T-cell (primary cell): ENCODE results near the gene NR1D1. TPM values are rescaled to one million over a fixed set of nuclear protein-coding genes. Genes with fewer than 3 reads are reported as not detected.

Source experiments
- ATAC-seq, 4 experiments: fragments of 200-7000 bp in 3 of 4; fragments of 150-1000 bp in 1 of 4; cut with Tn5 transposase; replicated peaks in 1 of 4; 1 replicate in 3 of 4; 2 replicates in 1 of 4; pipeline ENCODE4 v1.10.0; 2021; ENCODE audit warnings: moderate library complexity in 3 of 4, mild to moderate bottlenecking in 2 of 4, moderate number of reproducible peaks in 1 of 4
- CTCF ChIA-PET, 2 donors: fragments of 300-600 bp; sonication (Branson Sonifier 250); formaldehyde crosslinking; loops; one replicate each; lab custom pipeline; 2022; ENCODE audit warnings: antibody characterized with exemption in 2 of 2; lab: Charles Lee
- POLR2A ChIA-PET, 2 donors: fragments of 300-600 bp; sonication (Branson Sonifier 250); formaldehyde crosslinking; loops; one replicate each; lab custom pipeline; 2022; ENCODE audit warnings: antibody characterized with exemption in 2 of 2; lab: Charles Lee
- DNase-seq, 35 experiments: peaks; one replicate each; pipeline versions ENCODE4 v3.0.0 to v3.0.0-alpha.2; 2013 to 2023
- H3K27ac ChIP-seq: one replicate; pipeline ENCODE4 v1.5.1; 2013; ENCODE audit warnings: low read length
- H3K27me3 ChIP-seq, 2 experiments: replicated peaks in 1 of 2; 1 replicate in 1 of 2; 2 replicates in 1 of 2; pipeline versions ENCODE4 v1.6.1 to v1.7.0; 2013; ENCODE audit warnings: low read length in 1 of 2, mixed read lengths in 1 of 2; ENCODE audit not compliant: control insufficient read depth in 2 of 2, insufficient read depth in 2 of 2; ENCODE audit errors: extremely low read depth in 1 of 2
- H3K36me3 ChIP-seq, 2 donors: 1 replicate in 1 of 2; 2 replicates in 1 of 2; pipeline versions ENCODE4 v1.6.1 to v1.7.0; 2013; ENCODE audit warnings: low read length in 1 of 2; ENCODE audit not compliant: control insufficient read depth in 2 of 2, insufficient read depth in 1 of 2; ENCODE audit errors: extremely low read depth in 1 of 2
- H3K4me1 ChIP-seq, 2 experiments: 1 replicate in 1 of 2; 2 replicates in 1 of 2; pipeline versions ENCODE4 v1.6.1 to v1.7.0; 2013; ENCODE audit warnings: low read length in 2 of 2, mixed read lengths in 1 of 2; ENCODE audit not compliant: insufficient read depth in 2 of 2, control insufficient read depth in 1 of 2; ENCODE audit errors: extremely low read depth in 1 of 2
- H3K4me3 ChIP-seq, 2 donors: 1 replicate in 1 of 2; 2 replicates in 1 of 2; pipeline versions ENCODE4 v1.5.1 to v1.7.0; 2013; ENCODE audit warnings: mild to moderate bottlenecking in 2 of 2, low read length in 1 of 2, moderate library complexity in 1 of 2; ENCODE audit not compliant: control insufficient read depth in 1 of 2; ENCODE audit errors: extremely low read depth in 1 of 2
- H3K9me3 ChIP-seq: 2 replicates; pipeline ENCODE4 v1.7.0; 2013
- H3K27ac Mint-ChIP-seq, 2 donors: one replicate each; pipeline ENCODE4 v1.8.0; 2020 to 2021; ENCODE audit warnings: mild to moderate bottlenecking in 2 of 2, mixed read lengths in 2 of 2
- H3K27me3 Mint-ChIP-seq, 2 donors: one replicate each; pipeline ENCODE4 v1.8.0; 2021 to 2022; ENCODE audit warnings: mixed read lengths in 2 of 2
- H3K36me3 Mint-ChIP-seq: one replicate; pipeline ENCODE4 v1.8.0; 2021; ENCODE audit warnings: mixed read lengths
- H3K4me1 Mint-ChIP-seq, 3 donors: one replicate each; pipeline ENCODE4 v1.8.0; 2020 to 2022; ENCODE audit warnings: mixed read lengths in 3 of 3, mild to moderate bottlenecking in 1 of 3
- H3K4me3 Mint-ChIP-seq, 3 donors: one replicate each; pipeline ENCODE4 v1.8.0; 2020 to 2022; ENCODE audit warnings: mild to moderate bottlenecking in 3 of 3, mixed read lengths in 3 of 3, moderate library complexity in 3 of 3
- H3K9me3 Mint-ChIP-seq, 3 donors: one replicate each; pipeline ENCODE4 v1.8.0; 2020 to 2022; ENCODE audit warnings: mixed read lengths in 3 of 3
- WGBS: methylation state at CpG from one replicate; pipeline ENCODE4 v1.1.5; 2013; ENCODE audit warnings: missing lambda C conversion rate; ENCODE audit not compliant: insufficient coverage; 5-methylcytosine and 5-hydroxymethylcytosine counted together
- total RNA-seq, 35 experiments: library from RNA in 6 of 35; stranded (reverse) in 6 of 35; fragments of 120-200 nt in 1 of 35; gene quantifications; one replicate each; pipeline versions ENCODE4 v1.2.1 to v1.2.4 and lab custom pipeline; 2013 to 2026

The NR1D1 gene
- total RNA-seq, 5 donors from 2014 or later (not counting 1 experiment from before 2014, with no cell fraction given), result 11.5 to 33.6 (median 21.9) TPM

DNA sequence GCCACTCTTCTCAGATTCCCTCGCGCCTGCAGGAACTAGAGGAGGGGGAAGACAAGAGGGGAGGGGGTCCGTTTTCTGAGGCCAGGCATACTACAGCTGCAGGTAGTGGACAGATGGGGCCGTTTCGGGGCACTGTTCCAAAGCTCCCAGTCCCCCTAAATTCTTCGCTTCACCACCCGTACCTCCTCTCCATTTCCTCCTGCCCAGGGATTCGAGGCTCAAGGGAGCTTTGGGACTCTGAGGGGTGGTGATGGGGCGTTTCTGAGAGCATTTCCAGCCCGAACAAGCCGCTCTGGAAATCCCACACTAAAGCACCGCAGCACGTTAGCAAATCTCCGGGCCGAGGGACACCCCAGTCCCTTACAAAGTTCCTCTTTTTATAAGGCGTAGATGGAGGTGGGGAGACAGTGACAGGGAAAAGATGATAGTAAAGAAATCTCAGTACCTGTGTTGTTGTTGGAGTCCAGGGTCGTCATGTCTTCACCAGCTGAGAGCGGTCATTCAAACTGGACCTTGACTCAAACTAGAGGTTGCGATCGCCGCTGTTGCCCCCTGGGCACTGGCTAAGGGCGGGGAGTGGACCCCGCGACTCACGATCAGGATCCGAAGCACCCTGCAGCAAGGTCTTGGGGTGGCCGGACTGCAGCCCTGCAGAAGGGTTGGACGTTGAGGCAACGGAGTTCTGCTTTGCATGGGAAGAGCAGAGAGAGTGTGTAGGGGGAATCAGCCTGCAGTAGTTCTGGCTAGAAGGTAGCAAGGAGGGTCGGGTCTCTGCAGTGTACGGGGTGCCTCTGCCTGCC, 570 bp downstream of the NR1D1 start:
- Mint-ChIP-seq H3K4me3 (peak overlapping the region; percentile 93 to 98 (median 98)), H3K27me3 (no peaks in the 10 kb centered on the region), H3K27ac (peak overlapping the region; percentile 93 to 99), H3K9me3 (no peaks in the 10 kb centered on the region), H3K4me1 (peaks cover 91 to 97% (median 94%) of the 10 kb centered on the region in 3 donors), H3K36me3 (peaks cover 12% of the 10 kb centered on the region)
- CTCF ChIA-PET, result interaction anchor here (0.6 to 5.7 kb wide), 11 partner anchors 12 to 324 kb away, joined by 3 to 75 read pairs (median 3); no protein-coding TSS in a partner anchor
- peak overlapping the region; percentile 93 for H3K27ac ChIP-seq
- ATAC-seq, result no peak
- H3K36me3 ChIP-seq, result peaks cover 2 to 23% of the 10 kb centered on the region in 2 donors
- peak overlapping the region; percentile 84 to 85 for H3K4me3 ChIP-seq
- POLR2A ChIA-PET, result interaction anchor here (0.7 to 1.6 kb wide), 5 partner anchors 13 to 73 kb away, joined by 3 to 15 read pairs (median 5); no protein-coding TSS in a partner anchor
- WGBS, result under 1% methylated on average over 15 of the region's 31 CpGs
- H3K27me3 ChIP-seq, result no peaks in the 10 kb centered on the region
- no peaks in the 10 kb centered on the region for H3K9me3 ChIP-seq
- DNase-seq, result peak in 3 of 35 experiments; percentile 29 to 52 (median 37)
- peaks cover 67 to 99% of the 10 kb centered on the region in 2 experiments for H3K4me1 ChIP-seq

DNA sequence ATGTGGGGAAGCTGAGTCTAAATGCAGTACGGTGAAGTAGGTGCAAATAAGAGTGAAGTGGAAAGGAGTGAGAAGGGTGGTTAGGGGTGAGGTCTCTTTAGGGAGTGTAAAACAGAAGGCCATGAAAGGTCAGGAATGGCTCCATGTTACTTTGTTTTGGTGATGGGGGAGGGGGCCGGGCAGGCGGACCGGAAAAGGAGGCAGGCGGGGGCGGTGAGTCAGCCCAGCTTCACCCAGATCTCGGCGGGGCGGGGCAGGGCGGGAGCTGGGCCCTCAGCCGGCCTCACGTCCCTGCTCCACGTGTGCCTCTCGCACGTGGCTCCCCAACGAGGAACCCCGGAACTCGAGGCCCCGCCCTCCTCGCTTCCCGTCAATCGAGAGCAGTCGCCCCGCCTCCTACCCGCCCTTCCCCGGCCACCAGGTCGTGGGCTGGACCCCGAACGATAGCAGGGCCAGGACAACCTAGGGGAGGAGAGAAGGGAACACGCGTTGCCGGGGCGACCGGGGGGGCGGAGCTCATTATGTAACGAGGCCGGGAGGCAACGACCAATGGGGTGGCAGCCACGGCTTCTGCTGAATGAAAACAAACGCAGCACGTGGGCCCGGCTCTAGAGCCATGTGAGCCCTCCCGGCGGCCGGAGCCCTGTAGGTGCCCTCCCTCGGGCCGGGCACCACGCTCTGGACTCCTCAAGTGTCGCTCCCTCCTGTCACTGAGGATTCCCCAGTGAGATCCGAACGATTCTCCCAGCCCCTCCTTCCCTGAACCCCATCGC, 1.4 kb downstream of the NR1D1 start:
- Mint-ChIP-seq H3K27ac (peak overlapping the region; percentile 93 to 99), H3K9me3 (no peaks in the 10 kb centered on the region), H3K27me3 (no peaks in the 10 kb centered on the region), H3K4me3 (peak overlapping the region; percentile 93 to 98 (median 98)), H3K36me3 (peaks cover 16% of the 10 kb centered on the region), H3K4me1 (peaks cover 88 to 94% (median 94%) of the 10 kb centered on the region in 3 donors)
- ChIA-PET CTCF (interaction anchor here (0.6 to 5.7 kb wide), 9 partner anchors 8 to 325 kb away, joined by 3 to 75 read pairs (median 3); no protein-coding TSS in a partner anchor), POLR2A (interaction anchor here (0.6 to 1.6 kb wide), 9 partner anchors 8 to 946 kb away, joined by 3 to 10 read pairs (median 3); no protein-coding TSS in a partner anchor)
- Histone ChIP-seq H3K36me3 (peaks cover 5 to 30% of the 10 kb centered on the region in 2 donors), H3K27me3 (no peaks in the 10 kb centered on the region), H3K27ac (peak overlapping the region; percentile 93), H3K9me3 (no peaks in the 10 kb centered on the region), H3K4me3 (peak overlapping the region; percentile 84 to 85), H3K4me1 (peaks cover 61 to 99% of the 10 kb centered on the region in 2 experiments)
- under 1% methylated on average over 45 of the region's 52 CpGs for WGBS
- peak; percentile 65 to 72 (median 69) for ATAC-seq
- peak; percentile 96 to 100 (median 98) for DNase-seq

DNA sequence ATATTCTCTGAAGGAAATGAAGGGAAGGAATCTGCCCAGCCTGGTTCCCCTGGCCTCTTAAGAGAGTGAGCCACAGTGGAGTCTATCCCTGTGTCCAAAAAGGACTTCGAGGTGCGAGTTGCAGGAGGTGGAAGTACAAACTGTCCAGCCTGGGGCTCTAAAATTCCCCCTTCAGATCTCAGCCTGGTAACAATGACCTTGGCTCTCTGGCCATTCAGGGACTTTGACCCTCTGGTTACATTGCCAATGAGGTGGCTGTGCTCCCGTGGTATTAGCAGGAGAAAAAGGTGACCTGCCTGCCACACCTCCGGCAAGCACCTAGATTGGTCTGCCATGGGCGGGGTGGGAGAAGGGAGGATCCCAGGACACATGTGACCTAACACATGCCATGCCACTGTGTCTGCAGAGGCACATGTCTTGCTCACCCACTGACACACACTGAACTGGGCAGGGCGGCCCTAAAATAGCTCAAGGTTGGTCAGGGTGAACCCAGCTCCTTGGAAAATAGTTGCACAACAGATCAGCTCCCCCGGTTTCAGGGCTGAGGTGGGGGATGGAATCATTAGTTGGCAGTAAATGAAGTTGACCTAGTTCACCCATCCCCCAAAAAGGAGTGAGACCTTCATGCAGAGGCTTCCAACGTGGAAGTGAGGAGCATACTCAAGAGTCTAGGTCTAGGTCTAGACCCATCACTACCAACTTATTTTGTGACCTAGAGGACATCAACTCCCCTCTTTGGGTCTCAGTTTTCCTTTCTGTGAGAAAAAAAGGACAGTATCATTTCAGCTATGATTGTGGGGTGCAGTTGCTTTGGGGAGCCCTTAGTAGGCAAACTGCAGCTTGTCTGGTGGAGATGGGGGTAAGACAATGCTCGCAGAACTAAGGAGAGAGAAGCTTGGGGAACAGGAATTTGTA, 2.2 kb downstream of the NR1D1 start:
- H3K4me1 Mint-ChIP-seq, result peaks cover 87 to 92% (median 92%) of the 10 kb centered on the region in 3 donors
- peak overlapping the region; percentile 17 to 25 for H3K4me3 ChIP-seq
- no peak for DNase-seq
- no peaks in the 10 kb centered on the region for H3K27me3 ChIP-seq
- no peaks in the 10 kb centered on the region for H3K9me3 Mint-ChIP-seq
- H3K9me3 ChIP-seq, result no peaks in the 10 kb centered on the region
- peak overlapping the region; percentile 93 to 98 (median 98) for H3K4me3 Mint-ChIP-seq
- H3K27ac Mint-ChIP-seq, result peak overlapping the region; percentile 93 to 99
- POLR2A ChIA-PET, result interaction anchor here (0.5 to 1.6 kb wide), 6 partner anchors 9 to 524 kb away, joined by 3 to 10 read pairs (median 4); no protein-coding TSS in a partner anchor
- 76% methylated on average over 3 of the region's 9 CpGs for WGBS
- CTCF ChIA-PET, result interaction anchor here in 1 of 2 donors (0.6 to 5.7 kb wide), 5 partner anchors 9 to 254 kb away, joined by 3 to 75 read pairs (median 6); no protein-coding TSS in a partner anchor
- H3K27ac ChIP-seq, result peak overlapping the region; percentile 93
- no peaks in the 10 kb centered on the region for H3K27me3 Mint-ChIP-seq
- no peak for ATAC-seq
- peaks cover 55 to 96% of the 10 kb centered on the region in 2 experiments for H3K4me1 ChIP-seq
- H3K36me3 ChIP-seq, result peaks cover 10 to 38% of the 10 kb centered on the region in 2 donors
- H3K36me3 Mint-ChIP-seq, result peaks cover 23% of the 10 kb centered on the region

- POLR2A ChIA-PET, result no interaction called here
- Mint-ChIP-seq H3K27me3 (no peaks in the 10 kb centered on the region), H3K4me1 (peaks cover 81 to 85% (median 84%) of the 10 kb centered on the region in 3 donors), H3K36me3 (peaks cover 23% of the 10 kb centered on the region), H3K27ac (peak overlapping the region; percentile 93 to 99), H3K9me3 (no peaks in the 10 kb centered on the region), H3K4me3 (peak overlapping the region; percentile 68 to 98 (median 93))
- DNase-seq (no peak), ATAC-seq (no peak)
- Histone ChIP-seq H3K36me3 (peaks cover 10 to 46% of the 10 kb centered on the region in 2 donors), H3K4me3 (peak overlapping the region; percentile 42 to 56), H3K9me3 (no peaks in the 10 kb centered on the region), H3K4me1 (peaks cover 50 to 86% of the 10 kb centered on the region in 2 experiments), H3K27me3 (no peaks in the 10 kb centered on the region), H3K27ac (peak overlapping the region; percentile 93)
- CTCF ChIA-PET, result interaction anchor here in 1 of 2 donors (5.7 kb wide), 1 partner anchor 14 kb away, joined by 75 read pairs; no protein-coding TSS in a partner anchor
- 96% methylated on average over 9 of the region's 10 CpGs for WGBS
Measured at GRCh38 chr17:40097087-40097486, 3.3 kb downstream of the NR1D1 start.

DNA sequence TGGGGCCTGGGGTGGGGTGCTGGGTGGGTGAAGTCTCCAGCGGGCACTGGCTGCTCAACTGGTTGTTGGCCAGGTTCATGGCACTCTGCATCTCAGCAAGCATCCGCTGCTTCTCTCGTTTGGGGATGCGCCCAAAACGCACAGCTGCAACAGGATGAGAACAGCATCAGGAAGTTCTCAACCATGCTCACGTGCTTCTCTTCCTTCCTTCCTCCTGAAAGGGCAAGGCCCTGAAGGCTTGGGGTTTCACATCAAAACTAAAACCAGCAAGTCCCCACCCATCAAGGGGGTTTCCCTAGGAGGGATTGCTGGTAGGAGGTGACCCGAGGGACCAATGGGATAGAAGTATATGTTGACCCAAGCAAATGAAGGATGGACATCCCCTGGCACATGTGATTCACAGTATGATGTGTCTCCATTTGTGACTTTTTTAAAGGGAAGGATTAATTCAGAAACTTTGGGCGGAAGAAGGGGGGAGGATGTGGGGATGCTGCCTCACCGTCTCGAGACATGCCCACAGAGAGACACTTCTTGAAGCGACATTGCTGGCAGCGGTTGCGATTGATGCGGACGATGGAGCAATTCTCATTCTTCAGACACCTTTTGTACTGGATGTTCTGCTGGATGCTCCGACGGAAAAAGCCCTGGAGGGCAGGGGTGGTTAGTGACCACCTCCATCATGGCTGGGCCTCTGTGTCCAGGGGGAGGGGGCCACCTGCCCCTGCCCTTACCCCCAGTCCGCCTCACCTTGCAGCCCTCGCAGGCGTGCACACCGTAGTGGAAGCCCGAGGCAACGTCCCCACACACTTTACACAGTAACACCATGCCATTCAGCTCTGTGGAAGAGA, 4.2 kb downstream of the NR1D1 start:
- Histone ChIP-seq H3K27me3 (no peaks in the 10 kb centered on the region), H3K9me3 (no peaks in the 10 kb centered on the region), H3K4me1 (peaks cover 48 to 77% of the 10 kb centered on the region in 2 experiments), H3K4me3 (peak overlapping the region; percentile 42 to 56), H3K36me3 (peaks cover 12 to 51% of the 10 kb centered on the region in 2 donors), H3K27ac (peak overlapping the region; percentile 93)
- Mint-ChIP-seq H3K36me3 (peaks cover 23% of the 10 kb centered on the region), H3K27ac (peak overlapping the region; percentile 93 to 99), H3K9me3 (no peaks in the 10 kb centered on the region), H3K4me3 (peak overlapping the region; percentile 68 to 98 (median 93)), H3K27me3 (no peaks in the 10 kb centered on the region), H3K4me1 (peaks cover 72 to 80% (median 75%) of the 10 kb centered on the region in 3 donors)
- ChIA-PET CTCF (interaction anchor here in 1 of 2 donors (0.6 to 5.7 kb wide), 3 partner anchors 15 to 21 kb away, joined by 3 to 75 read pairs (median 4); no protein-coding TSS in a partner anchor), POLR2A (interaction anchor here (0.5 to 0.7 kb wide), 3 partner anchors 9 to 192 kb away, joined by 3 to 4 read pairs (median 3); partner anchors contain the start of gene CDC6 (in 1 of the 2))
- WGBS, result under 1% methylated on average over 16 of the region's 23 CpGs
- ATAC-seq, result peak; percentile 47 to 74 (median 55)
- DNase-seq, result peak; percentile 60 to 96 (median 83)
